Measurements from ENCODE around the gene ATP6V1G3. TPM values are rescaled to one million over a fixed set of nuclear protein-coding genes. Genes with fewer than 3 reads are reported as not detected.
"Not testable (repeated sequence)": the region's sequence is repeated elsewhere in the genome, so short reads cannot be mapped to it uniquely, and the experiment has no call there.

Gene ATP6V1G3, protein sequence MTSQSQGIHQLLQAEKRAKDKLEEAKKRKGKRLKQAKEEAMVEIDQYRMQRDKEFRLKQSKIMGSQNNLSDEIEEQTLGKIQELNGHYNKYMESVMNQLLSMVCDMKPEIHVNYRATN
- polyA plus RNA-seq = not detected
- long read RNA-seq, donor 1 = 0 reads
- long read RNA-seq, donor 2 = 0 reads
- long read RNA-seq, donor 3 = 0 reads
- long read RNA-seq, donor 4 = 0 reads
- long read RNA-seq, donor 5 = 0 reads
- long read RNA-seq, donor 6 = 0 reads
- long read RNA-seq, donor 7 = 0 reads
- long read RNA-seq, donor 8 = 0 reads
- long read RNA-seq, donor 9 = 0 reads
- long read RNA-seq, donor 10 = 0 reads
- long read RNA-seq, donor 11 = 0 reads

GRCh38 chr1:198540580-198540979 lies at the start of gene ATP6V1G3:
ATP6V1G3 (minus strand) TSS chr1:198540680; CDS start chr1:198540650, 30 bp downstream.
- DNase-seq = no peak
- Histone ChIP-seq H3K27ac (ENCODE audit: low read length) (no peak within 1 kb of the TSS), H3K36me3 (ENCODE audit: control insufficient read depth, insufficient read depth, low read length) (no peaks in the 10 kb centered on the region), H3K4me1 (ENCODE audit: control insufficient read depth, insufficient read depth, low read length) (no peaks in the 10 kb centered on the region), H3K9me3 (ENCODE audit: control insufficient read depth, low read depth, low read length) (no peaks in the 10 kb centered on the region), H3K4me3 (ENCODE audit: low read length) (no peak within 1 kb of the TSS), H3K27me3 (ENCODE audit: control insufficient read depth, insufficient read depth, low read length) (no peaks in the 10 kb centered on the region)
- WGBS (ENCODE audit: insufficient coverage, low lambda C conversion rate) = no CpG with 5 or more reads among the region's 1 CpG

GRCh38 chr1:198588845-198589244 lies 48.4 kb upstream of the ATP6V1G3 start:
- H3K27ac ChIP-seq (ENCODE audit: low read length) = no peak overlapping the region
- H3K4me1 ChIP-seq (ENCODE audit: control insufficient read depth, insufficient read depth, low read length) = no peaks in the 10 kb centered on the region
- H3K9me3 ChIP-seq (ENCODE audit: control insufficient read depth, low read depth, low read length) = peaks cover 4% of the 10 kb centered on the region
- no peak for DNase-seq
- no peak overlapping the region for H3K4me3 ChIP-seq (ENCODE audit: low read length)
- no peaks in the 10 kb centered on the region for H3K36me3 ChIP-seq (ENCODE audit: control insufficient read depth, insufficient read depth, low read length)
- H3K27me3 ChIP-seq (ENCODE audit: control insufficient read depth, insufficient read depth, low read length) = no peaks in the 10 kb centered on the region

GRCh38 chr1:198584163-198584562 lies 43.7 kb upstream of the ATP6V1G3 start:
- no peaks in the 10 kb centered on the region for H3K4me1 ChIP-seq (ENCODE audit: control insufficient read depth, insufficient read depth, low read length)
- DNase-seq = no peak
- H3K4me3 ChIP-seq (ENCODE audit: low read length) = no peak overlapping the region
- no peak overlapping the region for H3K27ac ChIP-seq (ENCODE audit: low read length)
- WGBS (ENCODE audit: insufficient coverage, low lambda C conversion rate) = no CpG with 5 or more reads among the region's 26 CpGs
- peaks cover 4% of the 10 kb centered on the region for H3K9me3 ChIP-seq (ENCODE audit: control insufficient read depth, low read depth, low read length)
- no peaks in the 10 kb centered on the region for H3K27me3 ChIP-seq (ENCODE audit: control insufficient read depth, insufficient read depth, low read length)
- H3K36me3 ChIP-seq (ENCODE audit: control insufficient read depth, insufficient read depth, low read length) = no peaks in the 10 kb centered on the region

- DNase-seq; H3K9me3 ChIP-seq (ENCODE audit: control insufficient read depth, low read depth, low read length); H3K4me1 ChIP-seq (ENCODE audit: control insufficient read depth, insufficient read depth, low read length); H3K27me3 ChIP-seq (ENCODE audit: control insufficient read depth, insufficient read depth, low read length); H3K4me3 ChIP-seq (ENCODE audit: low read length); H3K36me3 ChIP-seq (ENCODE audit: control insufficient read depth, insufficient read depth, low read length); H3K27ac ChIP-seq (ENCODE audit: low read length): not testable (repeated sequence)
- 100% methylated on average over 1 of the region's 5 CpGs for WGBS (ENCODE audit: insufficient coverage, low lambda C conversion rate)
Observed at GRCh38 chr1:198583209-198583802, 42.8 kb upstream of the ATP6V1G3 start.

GRCh38 chr1:198577444-198577843 lies 37.0 kb upstream of the ATP6V1G3 start:
- no peak overlapping the region for H3K27ac ChIP-seq (ENCODE audit: low read length)

DNA sequence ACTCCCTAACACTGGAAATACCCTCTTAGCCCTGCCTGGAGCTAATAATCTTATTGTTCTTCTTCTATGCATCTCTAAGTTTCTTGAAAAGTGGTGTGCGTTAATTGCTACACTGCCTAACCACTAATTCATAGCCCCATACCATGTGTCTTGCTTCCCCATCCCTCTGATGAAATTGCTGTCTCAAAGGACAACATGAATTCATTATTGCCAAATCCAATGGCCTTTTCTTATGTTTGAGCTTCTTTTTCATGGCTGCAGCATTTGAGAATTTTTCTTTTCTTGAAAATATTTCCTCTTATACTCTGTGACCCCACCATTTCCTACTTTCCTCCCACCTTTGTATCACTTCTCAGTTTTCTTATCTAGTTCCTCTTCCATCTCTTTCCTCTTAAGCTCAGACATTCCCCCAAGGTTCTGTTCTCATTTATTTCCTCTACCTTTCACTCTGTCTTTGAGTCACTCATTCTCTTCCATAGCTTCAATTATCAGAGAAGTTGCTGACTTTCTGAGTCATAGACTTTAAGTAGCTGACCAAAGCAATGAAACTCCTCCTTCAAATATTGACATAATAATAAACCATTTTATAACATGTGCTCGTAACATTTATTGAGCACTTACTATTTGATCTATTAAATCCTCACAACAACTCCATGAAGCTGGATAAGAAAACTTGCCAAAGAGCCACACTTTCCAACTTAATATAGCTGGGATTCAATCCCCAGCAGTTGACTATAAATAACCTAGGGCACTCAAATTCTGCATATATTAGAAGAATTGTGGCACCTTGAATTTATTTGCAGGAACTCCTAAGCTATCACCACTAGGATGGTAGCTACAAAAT lies 35.5 kb upstream of the ATP6V1G3 start:
- Histone ChIP-seq H3K4me1 (ENCODE audit: control insufficient read depth, insufficient read depth, low read length) (no peaks in the 10 kb centered on the region), H3K36me3 (ENCODE audit: control insufficient read depth, insufficient read depth, low read length) (no peaks in the 10 kb centered on the region), H3K27ac (ENCODE audit: low read length) (no peak overlapping the region), H3K4me3 (ENCODE audit: low read length) (no peak overlapping the region), H3K27me3 (ENCODE audit: control insufficient read depth, insufficient read depth, low read length) (no peaks in the 10 kb centered on the region), H3K9me3 (ENCODE audit: control insufficient read depth, low read depth, low read length) (no peaks in the 10 kb centered on the region)
- 100% methylated on average over 1 of the region's 2 CpGs for WGBS (ENCODE audit: insufficient coverage, low lambda C conversion rate)
- no peak for DNase-seq

More at GRCh38 chr1:198577444-198577843, 37.0 kb upstream of the ATP6V1G3 start:
- no peak for DNase-seq
- H3K9me3 ChIP-seq (ENCODE audit: control insufficient read depth, low read depth, low read length) = no peaks in the 10 kb centered on the region
- H3K4me1 ChIP-seq (ENCODE audit: control insufficient read depth, insufficient read depth, low read length) = no peaks in the 10 kb centered on the region
- WGBS (ENCODE audit: insufficient coverage, low lambda C conversion rate) = 100% methylated on average over 1 of the region's 1 CpG
- H3K36me3 ChIP-seq (ENCODE audit: control insufficient read depth, insufficient read depth, low read length) = no peaks in the 10 kb centered on the region
- H3K27me3 ChIP-seq (ENCODE audit: control insufficient read depth, insufficient read depth, low read length) = no peaks in the 10 kb centered on the region
- H3K4me3 ChIP-seq (ENCODE audit: low read length) = no peak overlapping the region

DNA sequence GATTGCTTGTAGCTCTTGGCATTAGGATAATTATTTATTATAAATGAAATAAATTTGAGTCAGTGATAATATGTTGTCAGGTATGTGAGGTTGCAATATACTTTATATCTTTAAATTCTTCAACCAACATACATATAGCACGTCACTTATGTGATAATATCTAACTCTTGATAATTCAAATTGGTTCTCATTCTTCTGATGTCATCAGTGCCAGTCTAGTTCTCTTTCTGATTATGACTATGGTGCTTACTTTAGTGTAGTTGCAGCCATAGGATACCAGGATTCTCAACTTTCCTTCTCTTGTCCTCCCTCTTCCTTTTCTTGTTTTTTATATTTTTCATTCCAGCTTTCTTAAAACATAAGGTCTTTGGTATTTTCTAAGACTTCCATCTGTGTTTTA lies 34.8 kb upstream of the ATP6V1G3 start:
- Histone ChIP-seq H3K27ac (ENCODE audit: low read length) (no peak overlapping the region), H3K9me3 (ENCODE audit: control insufficient read depth, low read depth, low read length) (no peaks in the 10 kb centered on the region), H3K27me3 (ENCODE audit: control insufficient read depth, insufficient read depth, low read length) (no peaks in the 10 kb centered on the region), H3K4me3 (ENCODE audit: low read length) (no peak overlapping the region), H3K36me3 (ENCODE audit: control insufficient read depth, insufficient read depth, low read length) (no peaks in the 10 kb centered on the region), H3K4me1 (ENCODE audit: control insufficient read depth, insufficient read depth, low read length) (no peaks in the 10 kb centered on the region)
- WGBS (ENCODE audit: insufficient coverage, low lambda C conversion rate) = 75% methylated on average over 1 of the region's 1 CpG
- no peak for DNase-seq

GRCh38 chr1:198574325-198574724 lies 33.8 kb upstream of the ATP6V1G3 start:
- no peak overlapping the region for H3K4me3 ChIP-seq (ENCODE audit: low read length)
- no peaks in the 10 kb centered on the region for H3K4me1 ChIP-seq (ENCODE audit: control insufficient read depth, insufficient read depth, low read length)
- no peaks in the 10 kb centered on the region for H3K27me3 ChIP-seq (ENCODE audit: control insufficient read depth, insufficient read depth, low read length)
- no peaks in the 10 kb centered on the region for H3K9me3 ChIP-seq (ENCODE audit: control insufficient read depth, low read depth, low read length)
- DNase-seq = no peak
- H3K27ac ChIP-seq (ENCODE audit: low read length) = no peak overlapping the region
- no CpG with 5 or more reads among the region's 1 CpG for WGBS (ENCODE audit: insufficient coverage, low lambda C conversion rate)
- H3K36me3 ChIP-seq (ENCODE audit: control insufficient read depth, insufficient read depth, low read length) = no peaks in the 10 kb centered on the region

GRCh38 chr1:198564716-198565115 lies 24.2 kb upstream of the ATP6V1G3 start:
- H3K27ac ChIP-seq (ENCODE audit: low read length) = no peak overlapping the region
- WGBS (ENCODE audit: insufficient coverage, low lambda C conversion rate) = 100% methylated on average over 1 of the region's 1 CpG
- no peak for DNase-seq
- H3K9me3 ChIP-seq (ENCODE audit: control insufficient read depth, low read depth, low read length) = no peaks in the 10 kb centered on the region
- H3K4me3 ChIP-seq (ENCODE audit: low read length) = no peak overlapping the region
- H3K27me3 ChIP-seq (ENCODE audit: control insufficient read depth, insufficient read depth, low read length) = no peaks in the 10 kb centered on the region
- H3K36me3 ChIP-seq (ENCODE audit: control insufficient read depth, insufficient read depth, low read length) = no peaks in the 10 kb centered on the region
- no peaks in the 10 kb centered on the region for H3K4me1 ChIP-seq (ENCODE audit: control insufficient read depth, insufficient read depth, low read length)

GRCh38 chr1:198564157-198564556 lies 23.7 kb upstream of the ATP6V1G3 start:
- H3K4me1 ChIP-seq (ENCODE audit: control insufficient read depth, insufficient read depth, low read length) = no peaks in the 10 kb centered on the region
- H3K4me3 ChIP-seq (ENCODE audit: low read length) = no peak overlapping the region
- H3K27ac ChIP-seq (ENCODE audit: low read length) = no peak overlapping the region
- H3K36me3 ChIP-seq (ENCODE audit: control insufficient read depth, insufficient read depth, low read length) = no peaks in the 10 kb centered on the region
- no peaks in the 10 kb centered on the region for H3K9me3 ChIP-seq (ENCODE audit: control insufficient read depth, low read depth, low read length)
- H3K27me3 ChIP-seq (ENCODE audit: control insufficient read depth, insufficient read depth, low read length) = no peaks in the 10 kb centered on the region
- DNase-seq = no peak
